Liver (tissue), 9 donors: ENCODE measurements around the gene IDE. TPM values are rescaled to one million over a fixed set of nuclear protein-coding genes. Genes with fewer than 3 reads are reported as not detected.

ENCODE experiments used
- DNase-seq: peaks from one replicate; pipeline ENCODE4 v3.0.0-alpha.2; 2017; ENCODE audit warnings: low spot score
- H3K27ac ChIP-seq, 2 donors: one replicate each; pipeline ENCODE4 v1.7.0; 2013; ENCODE audit warnings: inconsistent platforms in 2 of 2, low read length in 2 of 2, control low read depth in 1 of 2, low read depth in 1 of 2, mild to moderate bottlenecking in 1 of 2
- H3K27me3 ChIP-seq, 4 donors: one replicate each; pipeline versions ENCODE4 v1.6.1 to v1.7.0; 2013; ENCODE audit warnings: low read length in 3 of 4, inconsistent platforms in 1 of 4, mild to moderate bottlenecking in 1 of 4, moderate library complexity in 1 of 4; ENCODE audit not compliant: control insufficient read depth in 4 of 4, insufficient read depth in 4 of 4
- H3K36me3 ChIP-seq, 4 donors: one replicate each; pipeline versions ENCODE4 v1.6.1 to v1.7.0; 2013; ENCODE audit warnings: low read length in 3 of 4, mild to moderate bottlenecking in 3 of 4, low read depth in 1 of 4, moderate library complexity in 1 of 4; ENCODE audit not compliant: control insufficient read depth in 4 of 4, insufficient read depth in 3 of 4
- H3K4me1 ChIP-seq, 4 donors: one replicate each; pipeline versions ENCODE4 v1.6.1 to v1.7.0; 2013; ENCODE audit warnings: low read length in 3 of 4, mild to moderate bottlenecking in 3 of 4, moderate library complexity in 1 of 4; ENCODE audit not compliant: control insufficient read depth in 4 of 4, insufficient read depth in 4 of 4
- H3K4me3 ChIP-seq, 3 donors: one replicate each; pipeline versions ENCODE4 v1.6.1 to v1.7.0; 2013; ENCODE audit warnings: low read length in 3 of 3, control low read depth in 1 of 3, low read depth in 1 of 3, mild to moderate bottlenecking in 1 of 3
- H3K9ac ChIP-seq, 2 donors: one replicate each; pipeline ENCODE4 v1.7.0; 2013; ENCODE audit warnings: low read length in 2 of 2, mild to moderate bottlenecking in 2 of 2, moderate library complexity in 2 of 2, control low read depth in 1 of 2, low read depth in 1 of 2
- H3K9me3 ChIP-seq, 4 donors: one replicate each; pipeline versions ENCODE4 v1.6.1 to v1.7.0; 2013; ENCODE audit warnings: low read length in 3 of 4; ENCODE audit not compliant: control insufficient read depth in 4 of 4
- CTCF ChIP-seq: fragments of 150-350 bp; IDR thresholded peaks from 2 replicates; pipeline ENCODE4 v1.5.1; 2017; ENCODE audit warnings: improper control_type of control experiment, low read depth, low read length; ENCODE audit not compliant: missing input control
- EGR1 ChIP-seq, 2 donors: IDR thresholded peaks; 2 replicates each; pipeline ENCODE4 v1.6.1; 2016 to 2018; ENCODE audit warnings: antibody characterized with exemption in 2 of 2, low read depth in 2 of 2
- FOXA1 ChIP-seq: IDR thresholded peaks from 2 replicates; pipeline ENCODE4 v1.6.1; 2016; ENCODE audit warnings: antibody characterized with exemption
- GABPA ChIP-seq, 2 donors: IDR thresholded peaks in 1 of 2; conservative IDR thresholded peaks in 1 of 2; 2 replicates each; pipeline ENCODE4 v1.6.1; 2016; ENCODE audit warnings: antibody characterized with exemption in 2 of 2, mild to moderate bottlenecking in 1 of 2, moderate library complexity in 1 of 2
- HNF4A ChIP-seq, 2 donors: conservative IDR thresholded peaks; 2 replicates each; pipeline ENCODE4 v1.6.1; 2016; ENCODE audit warnings: antibody characterized with exemption in 2 of 2, mild to moderate bottlenecking in 2 of 2
- HNF4G ChIP-seq: IDR thresholded peaks from 2 replicates; pipeline ENCODE4 v1.6.1; 2016; ENCODE audit warnings: antibody characterized with exemption
- JUND ChIP-seq, 2 donors: IDR thresholded peaks; 2 replicates each; pipeline ENCODE4 v1.6.1; 2016; ENCODE audit warnings: antibody characterized with exemption in 2 of 2
- NR2F2 ChIP-seq: IDR thresholded peaks from 2 replicates; pipeline ENCODE4 v1.6.1; 2016; ENCODE audit warnings: antibody characterized with exemption
- REST ChIP-seq: IDR thresholded peaks from 2 replicates; pipeline ENCODE4 v1.6.1; 2016; ENCODE audit warnings: antibody characterized with exemption, mild to moderate bottlenecking
- SP1 ChIP-seq: IDR thresholded peaks from 2 replicates; pipeline ENCODE4 v1.6.1; 2018; ENCODE audit warnings: antibody characterized with exemption, mild to moderate bottlenecking
- TAF1 ChIP-seq: conservative IDR thresholded peaks from 2 replicates; pipeline ENCODE4 v1.6.1; 2016; ENCODE audit warnings: antibody characterized with exemption, mild to moderate bottlenecking
- YY1 ChIP-seq: IDR thresholded peaks from 2 replicates; pipeline ENCODE4 v1.6.1; 2016; ENCODE audit warnings: antibody characterized with exemption, mild to moderate bottlenecking
- ZBTB33 ChIP-seq: IDR thresholded peaks from 2 replicates; pipeline ENCODE4 v1.6.1; 2016; ENCODE audit warnings: antibody characterized with exemption
- WGBS: extraction: QIAGEN DNeasy Blood & Tissue Kit; methylation state at CpG from one replicate; pipeline ENCODE4 v1.1.7; 2013; 5-methylcytosine and 5-hydroxymethylcytosine counted together
- polyA plus RNA-seq, 2 donors: library from polyadenylated mRNA; stranded (reverse) in 1 of 2; unstranded in 1 of 2; fragments of 200-250 nt in 1 of 2; fragments of >200 nt in 1 of 2; fragmentation: Nextera tagmentation in 1 of 2; extraction: Ambion mirVana in 1 of 2; gene quantifications; one replicate each; pipeline versions ENCODE4 v1.2.1 to v1.2.3, GENCODE V29; 2013 to 2015
- total RNA-seq, 2 donors: library from RNA; depleted of rRNA; stranded (reverse); fragments of >200 nt; gene quantifications; one replicate each; pipeline ENCODE4 v1.2.3, GENCODE V29; 2014
- donor health status: healthy.
- donor health status: healthy.
- donor health status: healthy.
- donor health status: healthy.
- donor health status: healthy.

Gene IDE
- total and polyA plus RNA-seq, 4 donors, result 9.4 to 31.3 (median 15.3) TPM

- Histone ChIP-seq H3K4me3 (no peak overlapping the region), H3K27ac (no peak overlapping the region)
Measured at GRCh38 chr10:92505044-92505443, 68.8 kb downstream of the IDE start.

More at GRCh38 chr10:92505044-92505443, 68.8 kb downstream of the IDE start:
- H3K27me3 ChIP-seq, result no peaks in the 10 kb centered on the region
- no peak for DNase-seq
- peaks cover 4 to 43% (median 24%) of the 10 kb centered on the region in 4 donors for H3K36me3 ChIP-seq
- no peak overlapping the region for H3K9ac ChIP-seq
- H3K9me3 ChIP-seq, result no peaks in the 10 kb centered on the region
- TF ChIP-seq EGR1 (IDR thresholded peaks at IDR 0.05; ENCODE audit: low read depth in 2 of 2) (no peak), TAF1 (no peak), REST (no peak), JUND (IDR thresholded peaks at IDR 0.05) (no peak), ZBTB33 (no peak), SP1 (no peak), GABPA (IDR thresholded peaks at IDR 0.05 in 1 of 2, conservative IDR thresholded peaks at IDR 0.05 in 1 of 2) (no peak), HNF4G (no peak), CTCF (no peak), NR2F2 (no peak), YY1 (no peak), FOXA1 (no peak), HNF4A (conservative IDR thresholded peaks at IDR 0.05) (no peak)
- H3K4me1 ChIP-seq, result no peaks in the 10 kb centered on the region
- 96% methylated on average over 5 of the region's 5 CpGs for WGBS
